Right renal pelvis (tissue), 4 donors: Measurements from ENCODE around the gene ALMS1. TPM values are rescaled to one million over a fixed set of nuclear protein-coding genes. Genes with fewer than 3 reads are reported as not detected.
"Not testable (repeated sequence)": the region's sequence is repeated elsewhere in the genome, so short reads cannot be mapped to it uniquely, and the experiment has no call there.

Source experiments
- DNase-seq, 4 donors: peaks; one replicate each; pipeline ENCODE4 v3.0.0-alpha.2; 2013; ENCODE audit warnings: low read depth in 4 of 4, low spot score in 3 of 4, missing footprints in 1 of 4
- polyA plus RNA-seq, 4 donors: library from polyadenylated mRNA; unstranded; fragments of 120-200 nt; gene quantifications; one replicate each; pipeline ENCODE4 v1.2.1, GENCODE V29; 2013; ENCODE audit not compliant: insufficient read length in 4 of 4

The ALMS1 gene
- polyA plus RNA-seq, 4 donors, result 34.3 to 36.6 (median 35.0) TPM

- no peak for DNase-seq
These were observed 17.6 kb downstream of the ALMS1 start for GRCh38 chr2:73403237-73403636.

- no peak for DNase-seq
These were observed 18.8 kb downstream of the ALMS1 start for GRCh38 chr2:73404409-73404808.

GRCh38 chr2:73406996-73407395 is 21.4 kb downstream of the ALMS1 start:
- DNase-seq, result no peak

GRCh38 chr2:73408198-73408597 is 22.6 kb downstream of the ALMS1 start:
- DNase-seq, result no peak

GRCh38 chr2:73414696-73415095 is 29.1 kb downstream of the ALMS1 start:
- no peak for DNase-seq

- no peak for DNase-seq
These were observed 30.3 kb downstream of the ALMS1 start for GRCh38 chr2:73415906-73416305.

- peak in 1 of 4 donors; percentile 10 for DNase-seq
These were observed 32.7 kb downstream of the ALMS1 start for GRCh38 chr2:73418343-73418742.

- DNase-seq, result no peak
These were observed 38.3 kb downstream of the ALMS1 start for GRCh38 chr2:73423913-73424312.

GRCh38 chr2:73426176-73426575 is 40.5 kb downstream of the ALMS1 start:
- peak in 2 of 4 donors; percentile 0 to 10 for DNase-seq

- DNase-seq, result no peak
These were observed 50.4 kb downstream of the ALMS1 start for GRCh38 chr2:73436019-73436418.

- DNase-seq, result no peak
These were observed 58.6 kb downstream of the ALMS1 start for GRCh38 chr2:73444202-73444601.

- DNase-seq, result no peak
These were observed 63.2 kb downstream of the ALMS1 start for GRCh38 chr2:73448856-73449255.

- no peak for DNase-seq
These were observed 63.8 kb downstream of the ALMS1 start for GRCh38 chr2:73449404-73449803.

- DNase-seq, result no peak
These were observed 65.8 kb downstream of the ALMS1 start for GRCh38 chr2:73451263-73451972.

GRCh38 chr2:73457982-73458381 is 72.3 kb downstream of the ALMS1 start:
- DNase-seq, result no peak

- not testable (repeated sequence) for DNase-seq
These were observed 76.8 kb downstream of the ALMS1 start for GRCh38 chr2:73462388-73462787.

- DNase-seq, result no peak
These were observed 82.7 kb downstream of the ALMS1 start for GRCh38 chr2:73468376-73468775.

GRCh38 chr2:73483874-73484273 is 98.2 kb downstream of the ALMS1 start:
- not testable (repeated sequence) for DNase-seq

GRCh38 chr2:73487112-73487657 is 101.5 kb downstream of the ALMS1 start:
- DNase-seq, result no peak

- DNase-seq, result no peak
These were observed 102.4 kb downstream of the ALMS1 start for GRCh38 chr2:73488079-73488478.

GRCh38 chr2:73489053-73489452 is 103.4 kb downstream of the ALMS1 start:
- no peak for DNase-seq

- DNase-seq, result no peak
These were observed 108.4 kb downstream of the ALMS1 start for GRCh38 chr2:73494031-73494430.
